PC-9 (cell line): Measurements from ENCODE around the gene ELOVL5. TPM values are rescaled to one million over a fixed set of nuclear protein-coding genes. Genes with fewer than 3 reads are reported as not detected.
A peak's percentile ranks its signal among the peaks of the same experiment; 100 is the strongest.

Experiments
- BruUV-seq: library from RNA; stranded (reverse); fragments of 400-500 nt; replicated peaks from 2 replicates; lab custom pipeline; 2021; lab: Mats Ljungman, UMichigan
- CTCF ChIA-PET: fragments of 300-600 bp; sonication (Branson Sonifier 250); formaldehyde crosslinking; loops from one replicate; lab custom pipeline; 2022; ENCODE audit warnings: antibody characterized with exemption; lab: Charles Lee
- POLR2A ChIA-PET: fragments of 300-600 bp; sonication (Branson Sonifier 250); formaldehyde crosslinking; loops from one replicate; lab custom pipeline; 2022; ENCODE audit warnings: antibody characterized with exemption; ENCODE audit not compliant: unreplicated experiment; lab: Charles Lee
- DNase-seq, 2 experiments: peaks; one replicate each; pipeline versions ENCODE4 v3.0.0 to v3.0.0-alpha.2; 2015 to 2022; ENCODE audit warnings: mixed read lengths in 1 of 2
- H2AFZ ChIP-seq: fragments of 200-600 bp; sonication (generic); 2 replicates; pipeline ENCODE4 v1.8.1; 2017; ENCODE audit warnings: antibody characterized with exemption
- H3F3A ChIP-seq: fragments of 200-600 bp; sonication (generic); 2 replicates; pipeline ENCODE4 v1.8.1; 2017; ENCODE audit warnings: antibody characterized with exemption, mild to moderate bottlenecking, low read depth; ENCODE audit not compliant: insufficient read depth
- H3K27ac ChIP-seq: fragments of 200-600 bp; sonication (generic); 2 replicates; pipeline ENCODE4 v1.6.1; 2016; ENCODE audit warnings: mixed run types
- H3K27me3 ChIP-seq: fragments of 200-600 bp; sonication (generic); 2 replicates; pipeline ENCODE4 v1.6.1; 2016; ENCODE audit warnings: low read depth, mixed run types; ENCODE audit not compliant: insufficient read depth
- H3K36me3 ChIP-seq: fragments of 200-600 bp; sonication (generic); 2 replicates; pipeline ENCODE4 v1.6.1; 2016; ENCODE audit warnings: low read depth, mixed run types
- H3K4me1 ChIP-seq: fragments of 200-600 bp; sonication (generic); replicated peaks from 2 replicates; pipeline ENCODE4 v1.6.1; 2016; ENCODE audit warnings: mixed run types; ENCODE audit not compliant: insufficient read depth
- H3K4me2 ChIP-seq: fragments of 200-600 bp; sonication (generic); 2 replicates; pipeline ENCODE4 v1.6.1; 2017; ENCODE audit warnings: mixed run types
- H3K4me3 ChIP-seq: fragments of 200-600 bp; sonication (generic); 2 replicates; pipeline ENCODE4 v1.6.1; 2016; ENCODE audit warnings: mixed run types
- H3K79me2 ChIP-seq: fragments of 200-600 bp; sonication (generic); 2 replicates; pipeline ENCODE4 v1.6.1; 2017; ENCODE audit warnings: low read depth, mixed run types
- H3K9me2 ChIP-seq: fragments of 200-600 bp; sonication (generic); 2 replicates; pipeline ENCODE4 v1.8.1; 2017; ENCODE audit warnings: mild to moderate bottlenecking; ENCODE audit not compliant: insufficient read depth
- H3K9me3 ChIP-seq: fragments of 200-600 bp; sonication (generic); 2 replicates; pipeline ENCODE4 v1.8.1; 2016; ENCODE audit warnings: low read depth; ENCODE audit not compliant: insufficient read depth
- H4K20me1 ChIP-seq: fragments of 200-600 bp; sonication (generic); 2 replicates; pipeline ENCODE4 v1.8.1; 2017; ENCODE audit not compliant: insufficient read depth
- EZH2 ChIP-seq: fragments of 200-600 bp; sonication (generic); IDR thresholded peaks from 2 replicates; pipeline ENCODE4 v1.8.0; 2017; ENCODE audit warnings: antibody characterized with exemption, low read depth
- intact Hi-C: fragments of 100-400 bp; cut with micrococcal nuclease; formaldehyde crosslinking; loops from one replicate; pipeline ENCODE4 v1.10.0; 2022; ENCODE audit not compliant: unreplicated experiment
- total RNA-seq: library from RNA; stranded (reverse); gene quantifications from 2 replicates; pipeline ENCODE4 v1.2.3, GENCODE V29; 2021
- TF ChIP-seq, protein P1 (sequence below): fragments of 200-600 bp; sonication (generic); conservative IDR thresholded peaks from 2 replicates; pipeline ENCODE4 v1.6.1; 2017; ENCODE audit warnings: mixed run types, antibody characterized with exemption, mild to moderate bottlenecking, moderate library complexity

The ELOVL5 gene
- total RNA-seq, 1 experiment from 2014 or later, result 108 TPM

DNA sequence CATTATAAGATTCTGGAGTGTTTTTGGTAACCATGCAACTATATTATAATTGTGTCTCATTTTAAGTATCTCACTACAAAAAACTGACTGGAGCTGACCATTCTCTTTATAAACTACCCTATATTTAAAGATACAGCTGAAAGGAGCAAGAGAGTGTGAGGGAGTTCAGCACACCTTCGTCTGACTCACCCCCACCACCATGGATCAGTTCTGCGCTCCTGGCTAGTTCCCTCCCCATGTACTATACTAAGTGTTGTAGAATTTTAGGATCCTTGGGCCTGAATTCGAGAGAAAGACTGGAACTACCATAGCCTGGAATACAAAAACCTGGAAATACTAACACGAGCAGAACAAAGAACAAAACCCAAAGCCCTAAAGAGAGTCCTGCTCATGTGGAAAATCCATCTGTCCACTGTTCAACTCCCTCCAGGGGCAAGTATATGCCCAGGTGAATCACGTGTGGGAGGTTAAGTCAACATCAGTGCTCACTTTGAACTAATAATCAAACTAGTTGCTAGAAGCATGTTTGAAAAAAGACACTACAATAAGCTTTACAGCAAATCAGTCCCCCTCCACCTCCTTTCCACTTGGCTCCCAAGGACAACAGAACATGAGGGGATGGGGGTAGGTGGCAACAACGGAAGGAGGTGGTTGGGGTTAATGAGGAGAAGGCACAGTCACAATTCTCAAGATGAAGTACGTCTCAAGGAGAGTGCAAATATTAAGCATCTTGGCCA, 46.8 kb downstream of the ELOVL5 start:
- no peaks in the 10 kb centered on the region for H4K20me1 ChIP-seq
- POLR2A ChIA-PET, result interaction anchor here (0.5 to 1.0 kb wide), 5 partner anchors 13 to 58 kb away, joined by 3 to 7 read pairs (median 4); no protein-coding TSS in a partner anchor
- TF ChIP-seq EZH2, result no peak
- TF ChIP-seq, protein P1, sequence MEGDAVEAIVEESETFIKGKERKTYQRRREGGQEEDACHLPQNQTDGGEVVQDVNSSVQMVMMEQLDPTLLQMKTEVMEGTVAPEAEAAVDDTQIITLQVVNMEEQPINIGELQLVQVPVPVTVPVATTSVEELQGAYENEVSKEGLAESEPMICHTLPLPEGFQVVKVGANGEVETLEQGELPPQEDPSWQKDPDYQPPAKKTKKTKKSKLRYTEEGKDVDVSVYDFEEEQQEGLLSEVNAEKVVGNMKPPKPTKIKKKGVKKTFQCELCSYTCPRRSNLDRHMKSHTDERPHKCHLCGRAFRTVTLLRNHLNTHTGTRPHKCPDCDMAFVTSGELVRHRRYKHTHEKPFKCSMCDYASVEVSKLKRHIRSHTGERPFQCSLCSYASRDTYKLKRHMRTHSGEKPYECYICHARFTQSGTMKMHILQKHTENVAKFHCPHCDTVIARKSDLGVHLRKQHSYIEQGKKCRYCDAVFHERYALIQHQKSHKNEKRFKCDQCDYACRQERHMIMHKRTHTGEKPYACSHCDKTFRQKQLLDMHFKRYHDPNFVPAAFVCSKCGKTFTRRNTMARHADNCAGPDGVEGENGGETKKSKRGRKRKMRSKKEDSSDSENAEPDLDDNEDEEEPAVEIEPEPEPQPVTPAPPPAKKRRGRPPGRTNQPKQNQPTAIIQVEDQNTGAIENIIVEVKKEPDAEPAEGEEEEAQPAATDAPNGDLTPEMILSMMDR, result no peak
- peaks cover 24% of the 10 kb centered on the region for H3F3A ChIP-seq
- intact Hi-C loops, result loop anchor here (1.0 kb wide), 2 partner anchors 24 to 163 kb away; no protein-coding TSS in a partner anchor
- CTCF ChIA-PET, result no interaction called here
- BruUV-seq, result TSS peak; percentile 78
- H3K4me3 ChIP-seq, result no peak overlapping the region
- H2AFZ ChIP-seq, result no peak overlapping the region
- H3K27me3 ChIP-seq, result no peaks in the 10 kb centered on the region
- H3K27ac ChIP-seq, result peak overlapping the region; percentile 87
- no peaks in the 10 kb centered on the region for H3K9me2 ChIP-seq
- DNase-seq, result no peak
- H3K4me1 ChIP-seq, result peaks cover 36% of the 10 kb centered on the region
- H3K36me3 ChIP-seq, result no peaks in the 10 kb centered on the region
- peak overlapping the region; percentile 65 for H3K4me2 ChIP-seq
- peaks cover 61% of the 10 kb centered on the region for H3K79me2 ChIP-seq
- no peaks in the 10 kb centered on the region for H3K9me3 ChIP-seq

DNA sequence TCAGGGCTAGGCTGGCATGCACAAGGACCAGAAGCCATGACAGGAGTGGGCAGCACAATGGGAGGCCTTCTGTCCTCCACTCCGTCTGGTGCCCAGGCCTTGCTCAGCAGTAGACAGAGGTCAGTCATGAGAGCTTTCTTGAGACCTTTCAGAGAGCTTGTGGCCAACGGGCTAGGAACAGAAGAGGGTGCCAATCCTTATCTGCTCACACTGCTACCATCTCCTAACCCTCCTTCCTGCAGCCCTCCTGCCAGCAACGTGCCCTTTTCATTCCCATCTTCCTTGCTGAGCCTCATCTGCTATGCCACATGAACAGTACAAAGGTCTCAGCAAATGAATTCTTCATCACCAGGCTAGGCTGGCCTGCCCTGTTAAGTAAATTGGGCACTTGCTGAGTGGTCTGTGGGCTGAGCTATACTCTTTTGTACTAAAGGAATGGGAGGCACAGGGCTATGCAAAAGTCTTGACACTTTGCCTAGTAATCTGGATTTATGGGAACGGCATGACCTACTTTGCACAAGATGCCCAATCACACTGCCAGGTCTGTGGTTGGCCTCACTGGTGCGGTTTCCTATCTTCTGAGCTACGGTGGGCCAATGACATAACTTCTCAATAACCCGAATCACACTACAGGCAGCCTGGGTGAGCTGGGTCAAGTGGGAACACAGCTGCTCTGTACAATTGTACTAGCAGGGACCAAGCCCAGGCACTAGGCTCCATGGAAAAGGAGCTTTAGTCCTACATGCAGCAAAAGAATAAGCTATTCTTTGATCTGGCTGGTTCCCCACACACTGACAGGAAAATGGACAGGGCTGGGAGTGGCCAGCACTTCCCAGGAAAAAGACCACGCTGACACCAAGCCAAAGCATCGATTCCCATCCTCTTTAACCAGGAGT, 47.8 kb downstream of the ELOVL5 start:
- Histone ChIP-seq H3K79me2 (peaks cover 66% of the 10 kb centered on the region), H3K4me2 (no peak overlapping the region), H3K36me3 (no peaks in the 10 kb centered on the region), H3K9me3 (no peaks in the 10 kb centered on the region), H3K4me1 (peaks cover 30% of the 10 kb centered on the region), H2AFZ (no peak overlapping the region), H3K9me2 (no peaks in the 10 kb centered on the region), H3F3A (peaks cover 23% of the 10 kb centered on the region), H3K27me3 (no peaks in the 10 kb centered on the region), H4K20me1 (no peaks in the 10 kb centered on the region), H3K27ac (no peak overlapping the region), H3K4me3 (no peak overlapping the region)
- ChIA-PET CTCF (interaction anchor here (1.2 kb wide), 1 partner anchor 10 kb away, joined by 3 read pairs; no protein-coding TSS in a partner anchor), POLR2A (no interaction called here)
- no peak for DNase-seq
- no TSS peak for BruUV-seq
- intact Hi-C loops, result no loop called here
- no peak for TF ChIP-seq EZH2
- TF ChIP-seq, protein P1, result no peak

DNA sequence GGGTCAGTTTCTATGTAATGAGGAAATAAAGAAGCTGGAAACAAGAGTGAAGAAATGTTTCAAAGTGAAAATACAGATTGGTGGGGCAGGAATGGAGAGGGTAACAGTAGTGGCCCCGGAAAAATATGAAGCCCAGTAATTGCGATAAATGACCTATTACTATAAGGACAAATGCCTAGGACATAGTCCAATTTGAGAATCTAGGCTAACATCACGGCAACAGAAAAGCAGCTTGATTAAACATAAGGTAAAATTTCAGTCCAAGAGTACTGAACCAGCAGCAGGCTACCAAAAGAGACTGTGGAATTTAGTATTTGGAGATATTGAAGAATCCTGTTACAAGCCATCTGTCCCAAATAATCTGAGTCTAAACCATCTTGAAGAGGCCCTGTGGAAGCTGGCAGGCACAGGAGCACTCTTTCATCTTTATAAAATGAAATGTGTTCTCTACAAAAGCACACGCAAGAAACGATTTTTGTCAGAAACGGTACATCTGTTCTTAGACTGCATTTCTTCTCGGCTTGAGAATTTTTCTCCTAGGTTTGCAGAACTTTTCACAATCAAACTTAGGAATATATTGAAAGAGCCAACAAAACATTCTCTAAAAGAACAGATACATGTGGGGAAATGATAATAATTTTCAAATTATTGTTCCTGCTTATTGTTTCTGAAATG, 49.3 kb downstream of the ELOVL5 start:
- ChIA-PET POLR2A (no interaction called here), CTCF (no interaction called here)
- no peak for TF ChIP-seq EZH2
- TF ChIP-seq, protein P1, result no peak
- no TSS peak for BruUV-seq
- peaks cover 11% of the 10 kb centered on the region for H3K36me3 ChIP-seq
- peaks cover 66% of the 10 kb centered on the region for H3K79me2 ChIP-seq
- no peaks in the 10 kb centered on the region for H3K9me2 ChIP-seq
- H3K4me1 ChIP-seq, result peaks cover 37% of the 10 kb centered on the region
- no peak overlapping the region for H3K4me2 ChIP-seq
- intact Hi-C loops, result no loop called here
- H3K9me3 ChIP-seq, result no peaks in the 10 kb centered on the region
- DNase-seq, result no peak
- H3K27ac ChIP-seq, result no peak overlapping the region
- no peaks in the 10 kb centered on the region for H3K27me3 ChIP-seq
- no peak overlapping the region for H2AFZ ChIP-seq
- peaks cover 23% of the 10 kb centered on the region for H3F3A ChIP-seq
- no peak overlapping the region for H3K4me3 ChIP-seq
- H4K20me1 ChIP-seq, result no peaks in the 10 kb centered on the region
